Measurements from ENCODE around the gene GLIS1. TPM values are rescaled to one million over a fixed set of nuclear protein-coding genes. Genes with fewer than 3 reads are reported as not detected.

The GLIS1 gene
- polyA plus RNA-seq, 1 donor from 2014 or later = not detected

GRCh38 chr1:53547231-53547790 lies 191.7 kb downstream of the GLIS1 start:
- no peak overlapping the region for H3K27ac ChIP-seq (ENCODE audit: low read length)
- no peak overlapping the region for H3K4me3 ChIP-seq (ENCODE audit: low read length)
- H3K9me3 ChIP-seq (ENCODE audit: low read length) = no peaks in the 10 kb centered on the region
- H3K79me2 ChIP-seq (replicated peaks; ENCODE audit: insufficient read depth, low read length) = no peaks in the 10 kb centered on the region
- no peaks in the 10 kb centered on the region for H4K20me1 ChIP-seq (ENCODE audit: insufficient read depth)
- H3K36me3 ChIP-seq (ENCODE audit: insufficient read depth, low read length) = no peaks in the 10 kb centered on the region
- no peaks in the 10 kb centered on the region for H3K9me2 ChIP-seq (ENCODE audit: insufficient read depth, low read length)
- H3K27me3 ChIP-seq (ENCODE audit: insufficient read depth, low read depth, low read length) = no peaks in the 10 kb centered on the region
- no peaks in the 10 kb centered on the region for H3F3A ChIP-seq (ENCODE audit: insufficient read depth, low read length, poor library complexity, severe bottlenecking)
- no peak overlapping the region for H2AFZ ChIP-seq (ENCODE audit: low read depth, low read length)
- H3K9ac ChIP-seq (ENCODE audit: low read length) = no peak overlapping the region
- H3K4me2 ChIP-seq (ENCODE audit: low read length) = no peak overlapping the region
- TF ChIP-seq EP300 (conservative IDR thresholded peaks at IDR 0.05; ENCODE audit: poor library complexity, severe bottlenecking) (no peak), MXI1 (conservative IDR thresholded peaks at IDR 0.05; ENCODE audit: poor library complexity, severe bottlenecking) (no peak), CTCF (IDR thresholded peaks at IDR 0.05; ENCODE audit: poor library complexity, severe bottlenecking) (no peak), SMC3 (conservative IDR thresholded peaks at IDR 0.05; ENCODE audit: poor library complexity) (no peak), REST (IDR thresholded peaks at IDR 0.05; ENCODE audit: borderline replicate concordance) (no peak), EZH2 (IDR thresholded peaks at IDR 0.05; ENCODE audit: borderline replicate concordance, insufficient read depth, low read length, poor library complexity, severe bottlenecking) (no peak), POLR2AphosphoS5 (IDR thresholded peaks at IDR 0.05) (no peak), RAD21 (conservative IDR thresholded peaks at IDR 0.05) (no peak), TAF1 (IDR thresholded peaks at IDR 0.05; ENCODE audit: low read depth) (no peak)

GRCh38 chr1:53546409-53547155 lies 192.4 kb downstream of the GLIS1 start:
- Histone ChIP-seq H3K9me3 (ENCODE audit: low read length) (no peaks in the 10 kb centered on the region), H3K4me3 (ENCODE audit: low read length) (no peak overlapping the region), H3K27me3 (ENCODE audit: insufficient read depth, low read depth, low read length) (no peaks in the 10 kb centered on the region), H3F3A (ENCODE audit: insufficient read depth, low read length, poor library complexity, severe bottlenecking) (no peaks in the 10 kb centered on the region), H2AFZ (ENCODE audit: low read depth, low read length) (no peak overlapping the region), H3K4me2 (ENCODE audit: low read length) (no peak overlapping the region), H4K20me1 (ENCODE audit: insufficient read depth) (no peaks in the 10 kb centered on the region), H3K27ac (ENCODE audit: low read length) (no peak overlapping the region), H3K9me2 (ENCODE audit: insufficient read depth, low read length) (no peaks in the 10 kb centered on the region), H3K36me3 (ENCODE audit: insufficient read depth, low read length) (no peaks in the 10 kb centered on the region), H3K9ac (ENCODE audit: low read length) (no peak overlapping the region), H3K79me2 (replicated peaks; ENCODE audit: insufficient read depth, low read length) (no peaks in the 10 kb centered on the region)
- TF ChIP-seq REST (IDR thresholded peaks at IDR 0.05; ENCODE audit: borderline replicate concordance) (no peak), EZH2 (IDR thresholded peaks at IDR 0.05; ENCODE audit: borderline replicate concordance, insufficient read depth, low read length, poor library complexity, severe bottlenecking) (no peak), CTCF (IDR thresholded peaks at IDR 0.05; ENCODE audit: poor library complexity, severe bottlenecking) (no peak)

Data from neural cell (in vitro differentiated cells).